ENCODE results near the gene NMNAT2.

GRCh38 chr1:183226361-183226760, 191.8 kb downstream of the NMNAT2 start:
- TF ChIP-seq, protein P1, sequence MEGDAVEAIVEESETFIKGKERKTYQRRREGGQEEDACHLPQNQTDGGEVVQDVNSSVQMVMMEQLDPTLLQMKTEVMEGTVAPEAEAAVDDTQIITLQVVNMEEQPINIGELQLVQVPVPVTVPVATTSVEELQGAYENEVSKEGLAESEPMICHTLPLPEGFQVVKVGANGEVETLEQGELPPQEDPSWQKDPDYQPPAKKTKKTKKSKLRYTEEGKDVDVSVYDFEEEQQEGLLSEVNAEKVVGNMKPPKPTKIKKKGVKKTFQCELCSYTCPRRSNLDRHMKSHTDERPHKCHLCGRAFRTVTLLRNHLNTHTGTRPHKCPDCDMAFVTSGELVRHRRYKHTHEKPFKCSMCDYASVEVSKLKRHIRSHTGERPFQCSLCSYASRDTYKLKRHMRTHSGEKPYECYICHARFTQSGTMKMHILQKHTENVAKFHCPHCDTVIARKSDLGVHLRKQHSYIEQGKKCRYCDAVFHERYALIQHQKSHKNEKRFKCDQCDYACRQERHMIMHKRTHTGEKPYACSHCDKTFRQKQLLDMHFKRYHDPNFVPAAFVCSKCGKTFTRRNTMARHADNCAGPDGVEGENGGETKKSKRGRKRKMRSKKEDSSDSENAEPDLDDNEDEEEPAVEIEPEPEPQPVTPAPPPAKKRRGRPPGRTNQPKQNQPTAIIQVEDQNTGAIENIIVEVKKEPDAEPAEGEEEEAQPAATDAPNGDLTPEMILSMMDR (IDR thresholded peaks at IDR 0.05): no peak
- TF ChIP-seq POLR2AphosphoS5 (IDR thresholded peaks at IDR 0.05; ENCODE audit: low read depth, low read length): no peak

All from Panc1 (cell line).